ENCODE measurements around the gene MIOX.

DNA sequence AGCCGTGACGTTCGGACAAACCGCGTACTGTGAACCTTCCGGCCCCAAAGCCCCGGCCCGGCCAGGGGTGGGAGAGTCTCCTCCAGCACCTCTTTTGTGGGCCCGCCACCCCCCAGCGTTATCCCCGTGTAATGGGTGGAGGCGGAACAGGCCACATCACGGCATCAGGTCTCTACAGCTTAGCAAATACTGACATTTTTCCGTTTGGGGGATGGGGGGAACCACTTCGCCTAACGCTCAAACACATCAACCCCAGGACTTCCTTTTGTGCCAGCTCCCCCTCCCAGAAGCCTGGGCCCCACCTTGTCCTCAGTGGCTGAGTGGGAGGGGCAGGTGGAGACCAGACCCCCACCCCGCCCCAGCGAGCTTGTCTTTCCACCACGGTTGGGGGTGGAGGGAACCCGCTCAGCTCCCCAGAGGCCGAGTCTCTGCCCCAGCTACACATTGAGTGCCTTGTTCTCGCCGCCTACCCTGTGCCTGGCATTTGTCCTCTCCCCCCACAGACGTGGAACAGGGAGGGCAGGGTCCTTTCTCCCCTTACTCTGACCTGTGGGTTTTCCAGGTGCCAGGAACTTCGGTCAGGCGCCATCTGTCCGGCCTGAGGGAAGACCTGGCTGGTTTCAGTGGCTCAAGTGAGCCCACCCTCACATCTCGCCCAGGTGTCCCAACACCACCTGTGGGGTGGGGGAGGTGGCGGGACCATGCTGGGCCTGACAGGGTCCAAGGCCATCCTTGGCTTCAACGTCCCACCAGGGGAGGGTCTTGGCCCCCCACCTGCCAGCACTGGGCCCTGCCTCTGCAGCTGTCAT, 41.4 kb upstream of the MIOX start:
- TF ChIP-seq, protein P1, sequence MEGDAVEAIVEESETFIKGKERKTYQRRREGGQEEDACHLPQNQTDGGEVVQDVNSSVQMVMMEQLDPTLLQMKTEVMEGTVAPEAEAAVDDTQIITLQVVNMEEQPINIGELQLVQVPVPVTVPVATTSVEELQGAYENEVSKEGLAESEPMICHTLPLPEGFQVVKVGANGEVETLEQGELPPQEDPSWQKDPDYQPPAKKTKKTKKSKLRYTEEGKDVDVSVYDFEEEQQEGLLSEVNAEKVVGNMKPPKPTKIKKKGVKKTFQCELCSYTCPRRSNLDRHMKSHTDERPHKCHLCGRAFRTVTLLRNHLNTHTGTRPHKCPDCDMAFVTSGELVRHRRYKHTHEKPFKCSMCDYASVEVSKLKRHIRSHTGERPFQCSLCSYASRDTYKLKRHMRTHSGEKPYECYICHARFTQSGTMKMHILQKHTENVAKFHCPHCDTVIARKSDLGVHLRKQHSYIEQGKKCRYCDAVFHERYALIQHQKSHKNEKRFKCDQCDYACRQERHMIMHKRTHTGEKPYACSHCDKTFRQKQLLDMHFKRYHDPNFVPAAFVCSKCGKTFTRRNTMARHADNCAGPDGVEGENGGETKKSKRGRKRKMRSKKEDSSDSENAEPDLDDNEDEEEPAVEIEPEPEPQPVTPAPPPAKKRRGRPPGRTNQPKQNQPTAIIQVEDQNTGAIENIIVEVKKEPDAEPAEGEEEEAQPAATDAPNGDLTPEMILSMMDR (IDR thresholded peaks at IDR 0.05), result no peak
- TF ChIP-seq POLR2A (IDR thresholded peaks at IDR 0.05), result no peak
